CD4-positive, alpha-beta T cell (primary cell): ENCODE data around the gene NCOR2. TPM values are rescaled to one million over a fixed set of nuclear protein-coding genes. Genes with fewer than 3 reads are reported as not detected.
A peak's percentile ranks its signal among the peaks of the same experiment; 100 is the strongest.
"Not testable (repeated sequence)": the region's sequence is repeated elsewhere in the genome, so short reads cannot be mapped to it uniquely, and the experiment has no call there.

ENCODE experiments used
- ATAC-seq: fragments of 200-7000 bp; cut with Tn5 transposase; one replicate; pipeline ENCODE4 v1.10.0; 2022; ENCODE audit warnings: mild to moderate bottlenecking; ENCODE audit not compliant: poor library complexity
- CTCF ChIA-PET: fragments of 350-600 bp; sonication (Branson Sonifier 250); formaldehyde crosslinking; loops from one replicate; lab custom pipeline; 2021; ENCODE audit warnings: antibody characterized with exemption, inconsistent platforms; lab: Charles Lee
- POLR2A ChIA-PET: fragments of 350-600 bp; sonication (Branson Sonifier 250); formaldehyde crosslinking; loops from one replicate; lab custom pipeline; 2021; ENCODE audit warnings: antibody characterized with exemption, inconsistent platforms; lab: Charles Lee
- DNase-seq, 14 experiments: peaks; one replicate each; pipeline ENCODE4 v3.0.0-alpha.2; 2013 to 2020; ENCODE audit warnings: mixed read lengths in 2 of 14
- H3K27ac ChIP-seq, 2 donors: one replicate each; pipeline versions ENCODE4 v1.5.1 to v1.7.0; 2013; ENCODE audit warnings: low read length in 2 of 2, low read depth in 1 of 2, mild to moderate bottlenecking in 1 of 2
- H3K27me3 ChIP-seq, 2 experiments: 1 replicate in 1 of 2; 2 replicates in 1 of 2; pipeline versions ENCODE4 v1.6.1 to v1.7.0; 2013; ENCODE audit warnings: low read length in 2 of 2, control low read depth in 1 of 2, mild to moderate bottlenecking in 1 of 2, moderate library complexity in 1 of 2; ENCODE audit not compliant: insufficient read depth in 2 of 2, control insufficient read depth in 1 of 2
- H3K36me3 ChIP-seq: one replicate; pipeline ENCODE4 v1.6.1; 2013; ENCODE audit warnings: low read length, control low read depth; ENCODE audit not compliant: insufficient read depth
- H3K4me1 ChIP-seq: one replicate; pipeline ENCODE4 v1.6.1; 2013; ENCODE audit warnings: low read length, control low read depth; ENCODE audit not compliant: insufficient read depth
- H3K4me3 ChIP-seq: one replicate; pipeline ENCODE4 v1.5.1; 2013; ENCODE audit warnings: mild to moderate bottlenecking, low read length, moderate library complexity
- H3K9me3 ChIP-seq, 2 experiments: 1 replicate in 1 of 2; 2 replicates in 1 of 2; pipeline versions ENCODE4 v1.6.1 to v1.7.0; 2013; ENCODE audit warnings: low read length in 2 of 2, mild to moderate bottlenecking in 2 of 2, control low read depth in 1 of 2, moderate library complexity in 1 of 2; ENCODE audit not compliant: control insufficient read depth in 1 of 2, insufficient read depth in 1 of 2
- H3K27ac Mint-ChIP-seq: one replicate; pipeline ENCODE4 v1.8.0; 2020; ENCODE audit warnings: mixed read lengths
- H3K27me3 Mint-ChIP-seq: one replicate; pipeline ENCODE4 v1.8.0; 2021; ENCODE audit warnings: mixed read lengths
- H3K36me3 Mint-ChIP-seq: one replicate; pipeline ENCODE4 v1.8.0; 2021; ENCODE audit warnings: low read depth, mixed read lengths
- H3K4me1 Mint-ChIP-seq: one replicate; pipeline ENCODE4 v1.8.0; 2021; ENCODE audit warnings: low read depth, mixed read lengths
- H3K4me3 Mint-ChIP-seq: one replicate; pipeline ENCODE4 v1.8.0; 2020; ENCODE audit warnings: mild to moderate bottlenecking, mixed read lengths
- H3K9me3 Mint-ChIP-seq: one replicate; pipeline ENCODE4 v1.8.0; 2020; ENCODE audit warnings: mixed read lengths
- intact Hi-C, 2 experiments: fragments of 100-400 bp; cut with DNase I in 1 of 2; cut with micrococcal nuclease in 1 of 2; formaldehyde crosslinking; loops; one replicate each; pipeline versions ENCODE4 v1.15.1 to v1.9.0; 2023 to 2025; cut with DNase I, micrococcal nuclease
- total RNA-seq, 174 experiments: library from RNA in 2 of 174; stranded (reverse) in 2 of 174; gene quantifications; one replicate each; pipeline ENCODE4 v1.2.3 and lab custom pipeline; 2021 to 2026
- TF ChIP-seq, protein P1 (sequence below): fragments of 200-600 bp; IDR thresholded peaks from one replicate; pipeline ENCODE4 v1.8.0; 2022; ENCODE audit warnings: antibody characterized with exemption, mild to moderate bottlenecking

Gene NCOR2
- total RNA-seq, 2 experiments from 2014 or later = 133 to 140 TPM

DNA sequence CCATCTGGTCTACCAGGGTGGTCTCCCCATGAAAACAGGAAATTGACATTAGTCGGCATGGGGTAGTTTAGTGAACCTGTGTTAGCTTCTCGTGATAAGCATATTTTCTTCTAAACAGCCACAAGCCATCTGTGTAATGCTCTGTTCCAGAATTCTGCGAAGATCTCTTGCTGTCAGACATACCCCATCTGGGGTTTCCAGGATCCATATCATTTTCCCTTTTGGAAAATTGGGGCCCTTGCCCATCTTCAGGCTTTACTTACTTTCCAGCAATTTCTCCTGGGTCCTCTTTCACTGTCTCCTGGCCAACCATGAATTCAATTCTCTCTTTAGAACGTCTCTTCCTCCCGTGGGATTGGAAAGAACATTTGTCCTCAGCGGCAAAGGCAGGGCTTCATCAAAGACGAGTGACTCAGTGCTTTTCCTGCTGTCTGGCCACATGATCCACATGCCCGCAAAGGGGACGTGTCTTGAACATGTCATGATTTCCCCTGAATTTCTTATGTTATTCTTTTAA lies 21.4 kb upstream of the NCOR2 start:
- no peak overlapping the region for H3K27ac ChIP-seq
- Mint-ChIP-seq H3K9me3 (no peaks in the 10 kb centered on the region), H3K27me3 (no peaks in the 10 kb centered on the region), H3K27ac (no peak overlapping the region), H3K4me3 (no peak overlapping the region), H3K4me1 (peaks cover 11% of the 10 kb centered on the region), H3K36me3 (no peaks in the 10 kb centered on the region)
- H3K4me3 ChIP-seq = no peak overlapping the region
- H3K27me3 ChIP-seq = no peaks in the 10 kb centered on the region
- peaks cover 10% of the 10 kb centered on the region for H3K4me1 ChIP-seq
- POLR2A ChIA-PET = no interaction called here
- H3K9me3 ChIP-seq = no peaks in the 10 kb centered on the region
- DNase-seq (peak in 6 of 14 experiments; percentile 20 to 72 (median 42)), ATAC-seq (peak; percentile 61)
- CTCF ChIA-PET = no interaction called here
- TF ChIP-seq, protein P1, sequence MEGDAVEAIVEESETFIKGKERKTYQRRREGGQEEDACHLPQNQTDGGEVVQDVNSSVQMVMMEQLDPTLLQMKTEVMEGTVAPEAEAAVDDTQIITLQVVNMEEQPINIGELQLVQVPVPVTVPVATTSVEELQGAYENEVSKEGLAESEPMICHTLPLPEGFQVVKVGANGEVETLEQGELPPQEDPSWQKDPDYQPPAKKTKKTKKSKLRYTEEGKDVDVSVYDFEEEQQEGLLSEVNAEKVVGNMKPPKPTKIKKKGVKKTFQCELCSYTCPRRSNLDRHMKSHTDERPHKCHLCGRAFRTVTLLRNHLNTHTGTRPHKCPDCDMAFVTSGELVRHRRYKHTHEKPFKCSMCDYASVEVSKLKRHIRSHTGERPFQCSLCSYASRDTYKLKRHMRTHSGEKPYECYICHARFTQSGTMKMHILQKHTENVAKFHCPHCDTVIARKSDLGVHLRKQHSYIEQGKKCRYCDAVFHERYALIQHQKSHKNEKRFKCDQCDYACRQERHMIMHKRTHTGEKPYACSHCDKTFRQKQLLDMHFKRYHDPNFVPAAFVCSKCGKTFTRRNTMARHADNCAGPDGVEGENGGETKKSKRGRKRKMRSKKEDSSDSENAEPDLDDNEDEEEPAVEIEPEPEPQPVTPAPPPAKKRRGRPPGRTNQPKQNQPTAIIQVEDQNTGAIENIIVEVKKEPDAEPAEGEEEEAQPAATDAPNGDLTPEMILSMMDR = no peak
- intact Hi-C loops = no loop called here
- no peaks in the 10 kb centered on the region for H3K36me3 ChIP-seq

DNA sequence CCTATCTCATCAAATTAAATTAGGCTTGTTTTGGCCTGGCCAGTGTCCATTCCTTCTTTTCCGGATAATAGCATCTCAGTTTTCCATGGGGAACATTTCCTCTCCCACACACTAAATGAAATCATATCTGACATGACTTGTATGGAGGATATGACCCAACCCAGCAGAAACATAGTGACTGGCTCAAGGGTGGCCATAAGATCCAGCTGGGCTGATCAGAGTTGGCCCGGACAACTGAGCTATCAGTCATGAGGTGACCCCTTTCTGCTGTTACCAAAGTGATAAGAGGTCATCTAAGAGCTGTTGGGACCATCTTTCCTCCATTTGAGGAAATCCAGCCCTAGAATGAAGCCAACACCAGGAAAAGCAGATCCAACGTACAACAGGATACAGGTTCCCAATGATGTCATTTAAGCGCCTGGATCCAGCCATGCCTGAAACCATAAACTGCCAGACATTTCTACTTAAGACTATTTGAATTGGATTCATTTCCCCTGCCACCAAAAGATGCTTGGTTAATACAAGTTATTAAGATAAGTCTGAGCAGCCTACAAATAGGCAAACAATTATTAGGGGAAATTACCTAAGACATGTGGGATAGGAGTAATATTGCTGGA lies 20.7 kb upstream of the NCOR2 start:
- no peaks in the 10 kb centered on the region for H3K36me3 Mint-ChIP-seq
- ChIA-PET POLR2A (no interaction called here), CTCF (no interaction called here)
- no peaks in the 10 kb centered on the region for H3K9me3 Mint-ChIP-seq
- no peak for DNase-seq
- peaks cover 10% of the 10 kb centered on the region for H3K4me1 ChIP-seq
- ATAC-seq = no peak
- no peak overlapping the region for H3K27ac Mint-ChIP-seq
- H3K4me3 ChIP-seq = no peak overlapping the region
- no peak overlapping the region for H3K4me3 Mint-ChIP-seq
- H3K27me3 ChIP-seq = no peaks in the 10 kb centered on the region
- H3K36me3 ChIP-seq = no peaks in the 10 kb centered on the region
- TF ChIP-seq, protein P1 = no peak
- H3K9me3 ChIP-seq = no peaks in the 10 kb centered on the region
- no peak overlapping the region for H3K27ac ChIP-seq
- H3K27me3 Mint-ChIP-seq = no peaks in the 10 kb centered on the region
- intact Hi-C loops = no loop called here
- H3K4me1 Mint-ChIP-seq = peaks cover 11% of the 10 kb centered on the region

DNA sequence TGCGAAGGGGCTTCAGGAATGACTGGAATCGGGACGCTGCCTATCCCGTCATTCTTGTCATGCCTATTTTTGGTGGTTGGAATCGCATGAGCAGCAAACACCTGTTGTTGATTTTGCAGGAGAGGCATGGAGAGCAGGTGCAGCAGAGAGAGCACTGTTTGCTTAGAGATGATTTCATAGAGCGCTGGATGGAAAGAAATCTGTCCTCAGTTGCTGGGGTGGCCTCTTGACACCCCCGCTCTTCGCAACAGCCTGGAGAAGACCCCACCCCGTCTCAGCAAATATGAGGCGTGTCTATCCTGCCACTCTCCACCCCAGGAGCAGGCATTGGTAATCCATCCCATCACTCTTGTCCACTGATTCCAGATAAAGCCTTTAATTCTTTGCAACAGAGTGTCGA lies 19.3 kb upstream of the NCOR2 start:
- H3K36me3 Mint-ChIP-seq = no peaks in the 10 kb centered on the region
- Histone ChIP-seq H3K36me3 (no peaks in the 10 kb centered on the region), H3K4me3 (no peak overlapping the region), H3K27me3 (no peaks in the 10 kb centered on the region), H3K4me1 (peaks cover 10% of the 10 kb centered on the region), H3K27ac (no peak overlapping the region), H3K9me3 (no peaks in the 10 kb centered on the region)
- DNase-seq (no peak), ATAC-seq (no peak)
- TF ChIP-seq, protein P1 = no peak
- H3K9me3 Mint-ChIP-seq = no peaks in the 10 kb centered on the region
- no peak overlapping the region for H3K4me3 Mint-ChIP-seq
- H3K4me1 Mint-ChIP-seq = peaks cover 11% of the 10 kb centered on the region
- POLR2A ChIA-PET = no interaction called here
- intact Hi-C loops = loop anchor here in 1 of 2 experiments (1.0 kb wide), 1 partner anchor 10 kb away; no protein-coding TSS in a partner anchor
- no peak overlapping the region for H3K27ac Mint-ChIP-seq
- H3K27me3 Mint-ChIP-seq = no peaks in the 10 kb centered on the region
- CTCF ChIA-PET = no interaction called here

DNA sequence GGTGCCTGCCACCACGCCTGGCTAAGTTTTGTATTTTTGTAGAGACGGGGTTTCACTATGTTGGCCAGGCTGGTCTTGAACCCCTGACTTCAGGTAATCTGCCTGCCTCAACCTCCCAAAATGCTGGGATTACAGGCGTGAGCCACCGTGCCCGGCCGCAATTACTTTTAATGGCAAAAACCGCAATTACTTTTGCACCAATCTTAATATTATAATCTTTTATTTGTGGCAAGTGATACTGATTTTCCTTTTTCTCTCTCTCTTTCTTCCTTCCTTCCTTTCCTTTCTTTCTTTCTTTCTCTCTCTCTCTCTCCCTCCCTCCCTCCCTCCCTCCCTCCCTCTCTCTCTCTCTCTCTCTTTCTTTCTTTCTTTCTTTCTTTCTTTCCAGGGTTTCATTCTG lies 17.1 kb upstream of the NCOR2 start:
- CTCF ChIA-PET, POLR2A ChIA-PET, H3K36me3 Mint-ChIP-seq, H3K27me3 ChIP-seq, H3K4me1 ChIP-seq, H3K4me3 Mint-ChIP-seq, H3K27ac ChIP-seq, H3K4me3 ChIP-seq, H3K4me1 Mint-ChIP-seq, H3K9me3 Mint-ChIP-seq, ATAC-seq, DNase-seq, H3K36me3 ChIP-seq, H3K9me3 ChIP-seq, H3K27me3 Mint-ChIP-seq, H3K27ac Mint-ChIP-seq, intact Hi-C loops: not testable (repeated sequence)
